K562 treated with DMSO at 1 percent for 12 hours (cell line): ENCODE measurements around the gene ARL9. TPM values are rescaled to one million over a fixed set of nuclear protein-coding genes. Genes with fewer than 3 reads are reported as not detected.

Source experiments
- total RNA-seq: library from RNA; unstranded; fragments of 300-600 nt; gene quantifications from 2 replicates; pipeline ENCODE4 v1.2.3, GENCODE V29; 2022; ENCODE audit not compliant: insufficient read depth

Gene ARL9, protein sequence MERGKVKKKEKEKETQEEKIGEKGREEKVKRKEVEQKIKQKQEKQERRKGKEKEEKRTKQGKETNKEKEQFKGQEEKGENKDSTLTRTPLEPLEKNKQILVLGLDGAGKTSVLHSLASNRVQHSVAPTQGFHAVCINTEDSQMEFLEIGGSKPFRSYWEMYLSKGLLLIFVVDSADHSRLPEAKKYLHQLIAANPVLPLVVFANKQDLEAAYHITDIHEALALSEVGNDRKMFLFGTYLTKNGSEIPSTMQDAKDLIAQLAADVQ
- not detected in 2 replicates for total RNA-seq

DNA sequence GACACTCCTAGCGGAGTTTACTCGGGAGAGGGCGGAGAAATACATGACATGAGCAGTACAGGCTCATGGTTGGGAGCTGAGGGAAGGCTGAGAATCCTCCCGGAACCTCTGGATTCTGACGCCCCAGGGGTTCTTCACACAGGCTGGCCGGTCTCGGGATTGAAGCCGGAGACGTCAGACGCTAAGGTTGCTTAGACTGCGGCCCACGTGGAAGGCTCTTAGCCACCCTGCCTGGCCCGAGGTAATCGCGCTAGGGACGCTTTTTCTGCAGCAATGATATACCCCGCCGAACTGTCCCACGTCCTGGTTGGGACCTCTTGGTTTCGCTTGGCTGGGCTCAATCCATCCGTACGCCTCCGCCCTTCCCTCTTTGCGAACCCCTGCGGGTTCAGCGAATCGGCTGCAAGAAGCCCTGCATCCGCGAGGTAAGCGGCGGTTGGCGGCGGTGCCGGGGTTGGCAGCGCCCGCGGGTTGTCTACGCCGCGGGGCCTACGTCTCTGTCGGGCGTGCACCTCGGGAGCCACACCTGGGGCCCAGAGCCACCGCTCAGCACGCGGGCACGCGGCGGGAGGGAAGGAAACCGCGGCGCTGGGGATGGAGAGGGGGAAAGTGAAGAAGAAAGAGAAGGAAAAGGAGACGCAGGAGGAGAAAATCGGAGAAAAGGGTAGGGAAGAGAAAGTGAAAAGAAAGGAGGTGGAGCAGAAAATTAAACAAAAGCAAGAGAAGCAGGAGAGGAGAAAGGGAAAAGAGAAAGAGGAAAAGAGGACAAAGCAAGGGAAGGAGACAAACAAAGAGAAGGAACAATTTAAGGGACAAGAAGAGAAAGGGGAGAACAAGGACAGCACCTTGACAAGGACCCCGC is at the start of gene ARL9:
TSS of gene ARL9 (plus strand) at position 523 of the 862 bp plus-strand sequence. CDS start at position 595, 72 bp downstream.

DNA sequence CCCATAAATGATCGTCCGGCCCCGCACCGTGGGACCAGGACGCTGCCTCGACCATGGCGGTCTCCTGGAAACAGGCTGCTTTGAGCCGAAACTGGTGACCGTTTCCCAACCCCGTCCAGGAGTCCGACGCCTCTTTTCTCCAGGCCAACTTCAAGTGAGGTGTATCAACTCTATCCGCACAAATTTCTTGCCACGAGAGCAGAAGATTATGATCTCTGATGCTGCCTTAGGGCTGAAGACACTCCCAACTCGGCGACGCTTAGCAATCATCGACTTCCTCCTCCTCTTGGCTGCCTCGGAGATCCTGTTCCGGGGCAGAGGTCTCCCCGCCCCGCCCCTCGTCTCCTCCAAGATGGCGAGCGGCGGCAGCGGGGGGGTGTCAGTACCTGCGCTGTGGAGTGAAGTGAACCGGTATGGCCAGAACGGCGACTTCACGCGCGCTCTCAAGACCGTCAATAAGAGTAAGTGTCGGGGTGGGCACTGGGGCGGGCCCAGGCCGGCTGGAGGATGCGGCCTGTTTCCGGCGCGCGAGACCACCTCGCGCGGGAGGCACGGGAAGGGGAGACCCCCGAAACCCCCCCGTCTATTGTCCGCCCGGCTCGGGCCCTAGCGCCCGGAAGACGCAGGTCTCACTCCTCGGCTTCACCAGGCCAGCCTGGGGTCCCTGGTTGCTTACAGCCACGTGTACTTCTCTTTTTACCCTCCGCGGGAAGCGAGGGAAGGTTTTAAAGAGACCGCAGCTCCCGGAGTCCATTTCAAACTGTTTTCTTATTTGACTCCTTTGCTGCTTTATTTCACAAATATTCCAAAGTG is 38.1 kb upstream of the ARL9 start, which contains the start of gene SRP72:
TSS of gene SRP72 (plus strand) at position 334 of the 813 bp plus-strand sequence. CDS start at position 353, 19 bp downstream.

Other genes starting within 250 kb of the ARL9 start
- gene AASDH, start 118.3 kb upstream of the ARL9 start, total RNA-seq: 3.4 and 6.0 TPM in 2 replicates
- 4.8 and 15.4 TPM in 2 replicates for gene PPAT, start 70.2 kb upstream of the ARL9 start, total RNA-seq
- gene PAICS, start 69.5 kb upstream of the ARL9 start, total RNA-seq: 41.9 and 78.2 TPM in 2 replicates
- 77.8 and 85.6 TPM in 2 replicates for gene SRP72, start 38.2 kb upstream of the ARL9 start, total RNA-seq
- not detected in 2 replicates for gene HOPX, start 175.5 kb downstream of the ARL9 start, total RNA-seq